H9 (cell line): ENCODE measurements around the gene BRCA1. TPM values are rescaled to one million over a fixed set of nuclear protein-coding genes. Genes with fewer than 3 reads are reported as not detected.

Experiments used
- DNase-seq: peaks from one replicate; pipeline ENCODE4 v3.0.0-alpha.2; 2017
- H2AFZ ChIP-seq: one replicate; pipeline ENCODE4 v1.6.1; 2013; ENCODE audit warnings: mild to moderate bottlenecking, low read length, control low read depth, moderate library complexity
- H2AK5ac ChIP-seq: 2 replicates; pipeline ENCODE4 v1.6.1; 2013; ENCODE audit warnings: low read length, control low read depth, mixed read lengths; ENCODE audit not compliant: insufficient read length
- H2BK120ac ChIP-seq: one replicate; pipeline ENCODE4 v1.6.1; 2013; ENCODE audit warnings: low read depth, mild to moderate bottlenecking, low read length, control low read depth, inconsistent platforms; ENCODE audit not compliant: poor library complexity, severe bottlenecking
- H2BK12ac ChIP-seq: 2 replicates; pipeline ENCODE4 v1.6.1; 2013; ENCODE audit warnings: low read length, control low read depth, mixed read lengths, low read depth; ENCODE audit not compliant: insufficient read length
- H2BK15ac ChIP-seq: 2 replicates; pipeline ENCODE4 v1.6.1; 2013; ENCODE audit warnings: low read depth, low read length, control low read depth
- H2BK20ac ChIP-seq: one replicate; pipeline ENCODE4 v1.6.1; 2013; ENCODE audit warnings: low read depth, mild to moderate bottlenecking, low read length, control low read depth, inconsistent platforms; ENCODE audit not compliant: poor library complexity, severe bottlenecking
- H2BK5ac ChIP-seq: 2 replicates; pipeline ENCODE4 v1.6.1; 2013; ENCODE audit warnings: low read length, control low read depth, mixed read lengths; ENCODE audit not compliant: insufficient read length
- H3K14ac ChIP-seq: 2 replicates; pipeline ENCODE4 v1.6.1; 2013; ENCODE audit warnings: low read length, control low read depth; ENCODE audit not compliant: insufficient read depth
- H3K18ac ChIP-seq: 2 replicates; pipeline ENCODE4 v1.6.1; 2013; ENCODE audit warnings: low read depth, mild to moderate bottlenecking, mixed read lengths, low read length, control low read depth; ENCODE audit not compliant: insufficient read length
- H3K23ac ChIP-seq: 2 replicates; pipeline ENCODE4 v1.6.1; 2013; ENCODE audit warnings: low read length, control low read depth, mixed read lengths, low read depth; ENCODE audit not compliant: insufficient read length
- H3K23me2 ChIP-seq: 2 replicates; pipeline ENCODE4 v1.6.1; 2013; ENCODE audit warnings: low read depth, mild to moderate bottlenecking, mixed read lengths, low read length, control low read depth; ENCODE audit not compliant: insufficient read length, poor library complexity, severe bottlenecking
- H3K27ac ChIP-seq: 2 replicates; pipeline ENCODE4 v1.5.1; 2013; ENCODE audit warnings: low read length, control low read depth, mixed read lengths, low read depth; ENCODE audit not compliant: insufficient read length
- H3K27me3 ChIP-seq: 2 replicates; pipeline ENCODE4 v1.6.1; 2013; ENCODE audit warnings: low read length, control low read depth, inconsistent platforms; ENCODE audit not compliant: insufficient read depth
- H3K4ac ChIP-seq: 2 replicates; pipeline ENCODE4 v1.6.1; 2013; ENCODE audit warnings: low read depth, mild to moderate bottlenecking, control low read depth, inconsistent platforms, low read length, moderate library complexity
- H3K4me1 ChIP-seq: 2 replicates; pipeline ENCODE4 v1.6.1; 2013; ENCODE audit warnings: low read length, control low read depth, inconsistent platforms; ENCODE audit not compliant: insufficient read depth
- H3K4me2 ChIP-seq: 2 replicates; pipeline ENCODE4 v1.6.1; 2013; ENCODE audit warnings: low read length, control low read depth, mixed read lengths; ENCODE audit not compliant: insufficient read length, insufficient read depth
- H3K56ac ChIP-seq: 2 replicates; pipeline ENCODE4 v1.6.1; 2013; ENCODE audit warnings: low read depth, mild to moderate bottlenecking, mixed read lengths, low read length, control low read depth; ENCODE audit not compliant: insufficient read length
- H3K79me1 ChIP-seq: 2 replicates; pipeline ENCODE4 v1.6.1; 2013; ENCODE audit warnings: low read depth, mild to moderate bottlenecking, moderate library complexity, low read length, control low read depth, inconsistent platforms; ENCODE audit not compliant: insufficient read depth, poor library complexity, severe bottlenecking
- H3K79me2 ChIP-seq: 2 replicates; pipeline ENCODE4 v1.6.1; 2013; ENCODE audit warnings: low read length, control low read depth, inconsistent platforms; ENCODE audit not compliant: insufficient read depth
- H3K9ac ChIP-seq: 2 replicates; pipeline ENCODE4 v1.6.1; 2013; ENCODE audit warnings: low read length, control low read depth, mixed read lengths; ENCODE audit not compliant: insufficient read length; ENCODE audit errors: extremely low read depth
- H3K9me3 ChIP-seq: one replicate; pipeline ENCODE4 v1.6.1; 2013; ENCODE audit warnings: low read depth, low read length, inconsistent platforms; ENCODE audit not compliant: control insufficient read depth
- H3T11ph ChIP-seq: one replicate; pipeline ENCODE4 v1.6.1; 2013; ENCODE audit warnings: mild to moderate bottlenecking, low read length, control low read depth, inconsistent platforms
- H4K20me1 ChIP-seq: one replicate; pipeline ENCODE4 v1.6.1; 2013; ENCODE audit not compliant: control insufficient read depth, insufficient read length, insufficient read depth
- H4K5ac ChIP-seq: 2 replicates; pipeline ENCODE4 v1.6.1; 2013; ENCODE audit warnings: low read depth, mild to moderate bottlenecking, mixed read lengths, low read length, control low read depth; ENCODE audit not compliant: insufficient read length
- H4K8ac ChIP-seq: replicated peaks from 2 replicates; pipeline ENCODE4 v1.6.1; 2013; ENCODE audit warnings: low read length, control low read depth, mixed read lengths, low read depth; ENCODE audit not compliant: insufficient read length
- H4K91ac ChIP-seq: 2 replicates; pipeline ENCODE4 v1.6.1; 2013; ENCODE audit warnings: low read depth, mild to moderate bottlenecking, moderate library complexity, mixed read lengths, low read length, control low read depth; ENCODE audit not compliant: insufficient read length
- H3K27ac Mint-ChIP-seq, 3 experiments: 2 replicates in 2 of 3; 3 replicates in 1 of 3; pipeline ENCODE4 v1.8.0; 2020 to 2021; ENCODE audit warnings: mixed read lengths in 3 of 3, mild to moderate bottlenecking in 1 of 3, moderate library complexity in 1 of 3
- H3K27me3 Mint-ChIP-seq: 2 replicates; pipeline ENCODE4 v1.8.0; 2021; ENCODE audit warnings: low read depth, mild to moderate bottlenecking, moderate library complexity, mixed read lengths
- H3K36me3 Mint-ChIP-seq, 3 experiments: 2 replicates in 2 of 3; 3 replicates in 1 of 3; pipeline ENCODE4 v1.8.0; 2020 to 2021; ENCODE audit warnings: low read depth in 3 of 3, mixed read lengths in 3 of 3; ENCODE audit not compliant: insufficient read depth in 1 of 3
- H3K4me1 Mint-ChIP-seq, 2 experiments: 2 replicates each; pipeline ENCODE4 v1.8.0; 2020; ENCODE audit warnings: mixed read lengths in 2 of 2
- H3K4me3 Mint-ChIP-seq, 2 experiments: 2 replicates in 1 of 2; 3 replicates in 1 of 2; pipeline ENCODE4 v1.8.0; 2020 to 2021; ENCODE audit warnings: mild to moderate bottlenecking in 2 of 2, mixed read lengths in 2 of 2, moderate library complexity in 1 of 2
- H3K9me3 Mint-ChIP-seq, 2 experiments: 2 replicates in 1 of 2; 3 replicates in 1 of 2; pipeline ENCODE4 v1.8.0; 2020; ENCODE audit warnings: mild to moderate bottlenecking in 2 of 2, mixed read lengths in 2 of 2, moderate library complexity in 1 of 2
- CTCF ChIP-seq: fragments of 200-600 bp; sonication (generic); conservative IDR thresholded peaks from 3 replicates; pipeline ENCODE4 v1.8.0; 2021; ENCODE audit warnings: antibody characterized with exemption, mild to moderate bottlenecking
- WGBS: extraction: QIAGEN DNeasy Blood & Tissue Kit; methylation state at CpG from one replicate; pipeline ENCODE4 v1.1.7; 2013; ENCODE audit warnings: missing lambda C conversion rate, low lambda C conversion rate, mixed read lengths; ENCODE audit not compliant: insufficient read length; ENCODE audit errors: extremely low coverage; 5-methylcytosine and 5-hydroxymethylcytosine counted together
- total RNA-seq: library from RNA; stranded (reverse); gene quantifications from 2 replicates; pipeline ENCODE4 v1.2.1, GENCODE V29; 2021

The BRCA1 gene
- total RNA-seq, 1 experiment from 2014 or later, result 32.3 TPM

DNA sequence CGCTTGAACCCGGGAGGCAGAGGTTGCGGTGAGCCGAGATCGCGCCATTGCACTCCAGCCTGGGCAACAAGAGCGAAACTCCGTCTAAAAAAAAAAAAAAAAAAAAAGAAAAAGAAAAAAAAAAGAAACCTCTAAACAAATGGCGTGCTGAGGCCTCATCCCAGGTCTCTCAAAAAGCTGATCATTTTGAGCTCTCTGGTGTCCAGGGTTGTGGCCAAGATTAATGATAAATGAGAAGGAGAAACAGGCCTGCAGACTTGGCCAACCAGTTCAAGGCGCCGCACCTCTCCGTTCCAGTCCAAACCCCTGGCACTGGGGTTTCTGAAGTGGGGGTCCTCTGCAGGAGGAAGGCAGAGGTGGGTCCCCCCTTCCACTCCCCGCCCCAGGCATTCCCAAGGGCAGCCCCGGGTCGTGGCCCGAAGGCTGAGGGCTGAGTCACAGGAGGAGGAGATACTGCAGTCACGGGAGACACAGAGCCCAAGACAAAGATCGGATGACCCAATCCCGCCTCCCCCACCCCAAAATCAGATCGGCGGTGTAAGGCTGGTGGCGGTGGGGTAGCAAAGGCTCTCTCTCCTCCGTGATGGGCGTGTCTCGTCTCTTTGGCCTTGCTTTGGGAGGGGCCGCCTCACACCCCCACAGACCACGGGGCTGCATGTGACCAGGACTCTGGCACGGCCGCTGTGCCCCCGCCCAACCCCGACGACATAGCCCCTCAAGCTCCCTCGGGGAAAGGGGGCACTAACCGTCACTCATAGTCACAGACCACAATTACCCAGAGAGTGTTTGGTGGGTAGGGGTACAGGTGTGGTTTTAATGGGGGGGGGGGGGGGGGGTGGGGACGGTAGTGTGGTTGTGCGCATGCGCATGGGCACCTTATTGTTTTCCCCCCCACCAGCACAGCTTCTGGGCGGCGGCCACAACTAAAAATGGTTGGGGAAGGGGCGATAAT, 104.1 kb downstream of the BRCA1 start:
- H2BK15ac ChIP-seq, result no peak overlapping the region
- no peak overlapping the region for H2BK12ac ChIP-seq

More for the DNA sequence above, 104.1 kb downstream of the BRCA1 start:
- Histone ChIP-seq H3K79me1 (no peaks in the 10 kb centered on the region), H3K79me2 (no peaks in the 10 kb centered on the region; the same call in 1 of the 2 replicates), H3K4me2 (peak overlapping the region; percentile 63), H3K9me3 (no peaks in the 10 kb centered on the region), H2BK120ac (no peak overlapping the region), H2AK5ac (no peak overlapping the region), H3K18ac (peak overlapping the region; percentile 32), H4K91ac (no peak overlapping the region), H3K4me1 (peaks cover 6% of the 10 kb centered on the region), H2BK20ac (no peak overlapping the region), H3K4ac (no peak overlapping the region), H3K56ac (no peak overlapping the region), H4K8ac (no peak overlapping the region), H4K20me1 (no peaks in the 10 kb centered on the region), H3K9ac (peak overlapping the region; percentile 76), H3K23ac (no peak overlapping the region), H3K14ac (peak overlapping the region; percentile 87), H3T11ph (no peak overlapping the region), H3K23me2 (peaks cover 16% of the 10 kb centered on the region), H4K5ac (no peak overlapping the region), H3K27ac (no peak overlapping the region), H3K27me3 (no peaks in the 10 kb centered on the region), H2AFZ (no peak overlapping the region), H2BK5ac (peak overlapping the region; percentile 5)
- DNase-seq, result peak; percentile 82
- Mint-ChIP-seq H3K9me3 (no peaks in the 10 kb centered on the region), H3K4me3 (peak overlapping the region; percentile 97 to 98), H3K27me3 (no peaks in the 10 kb centered on the region), H3K4me1 (peaks cover 13 to 38% of the 10 kb centered on the region in 2 experiments), H3K27ac (peak overlapping the region; percentile 70 to 95 (median 72); a peak in 5 of 7 replicates), H3K36me3 (peaks cover 11 to 32% (median 31%) of the 10 kb centered on the region in 3 experiments; a peak in 6 of 7 replicates)
- no peak for TF ChIP-seq CTCF
- WGBS, result no CpG with 5 or more reads among the region's 40 CpGs
